ENCODE data around the gene CYBA. TPM values are rescaled to one million over a fixed set of nuclear protein-coding genes. Genes with fewer than 3 reads are reported as not detected.

Gene CYBA
- total and polyA plus RNA-seq, 2 of the 4 experiments (the other 2 are of a cell fraction), result 65.6 to 169 TPM

GRCh38 chr16:88596483-88596882 lies 54.4 kb downstream of the CYBA start:
- ChIA-PET POLR2A (ENCODE audit: unreplicated experiment) (no interaction called here), CTCF (interaction anchor here (0.7 kb wide), 1 partner anchor 89 kb away, joined by 4 read pairs; no protein-coding TSS in a partner anchor)
- no peak overlapping the region for H3K23ac ChIP-seq (ENCODE audit: low read depth, low read length)
- H2AFZ ChIP-seq (replicated peaks; ENCODE audit: low read length, poor library complexity), result no peak overlapping the region
- H4K5ac ChIP-seq (ENCODE audit: low read depth, low read length), result no peak overlapping the region
- dilution Hi-C loops (cut with HindIII; ENCODE audit: low sequenced_read_pairs, unreplicated experiment), result no loop called here
- H2BK15ac ChIP-seq (ENCODE audit: low read depth, low read length), result no peak overlapping the region
- H3K18ac ChIP-seq (ENCODE audit: low read depth, low read length), result no peak overlapping the region
- no peak overlapping the region for H4K8ac ChIP-seq (ENCODE audit: low read depth in 2 of 2, low read length in 2 of 2)
- H3K9ac ChIP-seq (ENCODE audit: low read depth, low read length), result no peak overlapping the region
- H2BK120ac ChIP-seq (ENCODE audit: low read depth, low read length), result no peak overlapping the region
- no peaks in the 10 kb centered on the region for H3K27me3 ChIP-seq (ENCODE audit: control insufficient read depth, insufficient read depth, low read length)
- no peaks in the 10 kb centered on the region for H3K9me3 ChIP-seq (ENCODE audit: control insufficient read depth, insufficient read depth, low read length)
- H3K9me1 ChIP-seq (ENCODE audit: insufficient read depth, low read length), result peaks cover 3% of the 10 kb centered on the region
- H3K79me1 ChIP-seq (ENCODE audit: low read depth in 1 of 2, low read length in 2 of 2), result peaks cover 12 to 66% of the 10 kb centered on the region in 2 experiments
- H2AK9ac ChIP-seq (replicated peaks; ENCODE audit: low read depth, low read length, poor library complexity), result no peak overlapping the region
- no peak for DNase-seq
- intact Hi-C loops (cut with micrococcal nuclease), result no loop called here
- H3K4ac ChIP-seq (ENCODE audit: low read depth, low read length), result no peak overlapping the region
- TF ChIP-seq, protein P1, sequence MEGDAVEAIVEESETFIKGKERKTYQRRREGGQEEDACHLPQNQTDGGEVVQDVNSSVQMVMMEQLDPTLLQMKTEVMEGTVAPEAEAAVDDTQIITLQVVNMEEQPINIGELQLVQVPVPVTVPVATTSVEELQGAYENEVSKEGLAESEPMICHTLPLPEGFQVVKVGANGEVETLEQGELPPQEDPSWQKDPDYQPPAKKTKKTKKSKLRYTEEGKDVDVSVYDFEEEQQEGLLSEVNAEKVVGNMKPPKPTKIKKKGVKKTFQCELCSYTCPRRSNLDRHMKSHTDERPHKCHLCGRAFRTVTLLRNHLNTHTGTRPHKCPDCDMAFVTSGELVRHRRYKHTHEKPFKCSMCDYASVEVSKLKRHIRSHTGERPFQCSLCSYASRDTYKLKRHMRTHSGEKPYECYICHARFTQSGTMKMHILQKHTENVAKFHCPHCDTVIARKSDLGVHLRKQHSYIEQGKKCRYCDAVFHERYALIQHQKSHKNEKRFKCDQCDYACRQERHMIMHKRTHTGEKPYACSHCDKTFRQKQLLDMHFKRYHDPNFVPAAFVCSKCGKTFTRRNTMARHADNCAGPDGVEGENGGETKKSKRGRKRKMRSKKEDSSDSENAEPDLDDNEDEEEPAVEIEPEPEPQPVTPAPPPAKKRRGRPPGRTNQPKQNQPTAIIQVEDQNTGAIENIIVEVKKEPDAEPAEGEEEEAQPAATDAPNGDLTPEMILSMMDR (conservative IDR thresholded peaks at IDR 0.05; ENCODE audit: low read depth, low read length), result no peak
- TF ChIP-seq RFX5 (IDR thresholded peaks at IDR 0.05; ENCODE audit: low read depth, low read length) (no peak), CEBPB (IDR thresholded peaks at IDR 0.05; ENCODE audit: low read depth, low read length) (peak; percentile 35; the same call in 1 of the 2 replicates)
- no CpG with 5 or more reads among the region's 3 CpGs for WGBS, 2 experiments (ENCODE audit: extremely low coverage in 2 of 2, insufficient read length in 1 of 2)
- H4K20me1 ChIP-seq (ENCODE audit: insufficient read depth, low read length), result peaks cover 21% of the 10 kb centered on the region
- no peak overlapping the region for H2BK5ac ChIP-seq (ENCODE audit: low read depth, low read length, poor library complexity, severe bottlenecking)
- no peak overlapping the region for H3K56ac ChIP-seq (ENCODE audit: extremely low read depth, insufficient read depth, low read length)
- no peak for ATAC-seq (ENCODE audit: low read depth)
- no peak overlapping the region for H3K4me3 ChIP-seq (ENCODE audit: insufficient read depth, low read depth, low read length)
- no peak overlapping the region for H3K4me2 ChIP-seq (ENCODE audit: low read depth, low read length)
- H2BK20ac ChIP-seq (ENCODE audit: low read depth, low read length), result no peak overlapping the region
- no peak overlapping the region for H4K91ac ChIP-seq (ENCODE audit: insufficient read depth, low read depth, low read length)
- BruUV-seq (replicated peaks), result no TSS peak
- in situ Hi-C loops (cut with MboI; ENCODE audit: low sequenced_read_pairs), result no loop called here
- no peak overlapping the region for H2AK5ac ChIP-seq (ENCODE audit: low read depth, low read length)
- H3K14ac ChIP-seq (replicated peaks; ENCODE audit: low read depth, low read length), result no peak overlapping the region
- no peaks in the 10 kb centered on the region for H3K4me1 ChIP-seq (ENCODE audit: control insufficient read depth, insufficient read depth, low read length)
- no peak overlapping the region for H3K27ac ChIP-seq (ENCODE audit: insufficient read depth, low read length)
- H3K36me3 ChIP-seq (ENCODE audit: control insufficient read depth, insufficient read depth, low read length), result peaks cover 49% of the 10 kb centered on the region

Data from IMR-90 (cell line).